ENCODE measurements around the gene ARHGAP42.

Gene ARHGAP42, protein sequence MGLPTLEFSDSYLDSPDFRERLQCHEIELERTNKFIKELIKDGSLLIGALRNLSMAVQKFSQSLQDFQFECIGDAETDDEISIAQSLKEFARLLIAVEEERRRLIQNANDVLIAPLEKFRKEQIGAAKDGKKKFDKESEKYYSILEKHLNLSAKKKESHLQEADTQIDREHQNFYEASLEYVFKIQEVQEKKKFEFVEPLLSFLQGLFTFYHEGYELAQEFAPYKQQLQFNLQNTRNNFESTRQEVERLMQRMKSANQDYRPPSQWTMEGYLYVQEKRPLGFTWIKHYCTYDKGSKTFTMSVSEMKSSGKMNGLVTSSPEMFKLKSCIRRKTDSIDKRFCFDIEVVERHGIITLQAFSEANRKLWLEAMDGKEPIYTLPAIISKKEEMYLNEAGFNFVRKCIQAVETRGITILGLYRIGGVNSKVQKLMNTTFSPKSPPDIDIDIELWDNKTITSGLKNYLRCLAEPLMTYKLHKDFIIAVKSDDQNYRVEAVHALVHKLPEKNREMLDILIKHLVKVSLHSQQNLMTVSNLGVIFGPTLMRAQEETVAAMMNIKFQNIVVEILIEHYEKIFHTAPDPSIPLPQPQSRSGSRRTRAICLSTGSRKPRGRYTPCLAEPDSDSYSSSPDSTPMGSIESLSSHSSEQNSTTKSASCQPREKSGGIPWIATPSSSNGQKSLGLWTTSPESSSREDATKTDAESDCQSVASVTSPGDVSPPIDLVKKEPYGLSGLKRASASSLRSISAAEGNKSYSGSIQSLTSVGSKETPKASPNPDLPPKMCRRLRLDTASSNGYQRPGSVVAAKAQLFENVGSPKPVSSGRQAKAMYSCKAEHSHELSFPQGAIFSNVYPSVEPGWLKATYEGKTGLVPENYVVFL

DNA sequence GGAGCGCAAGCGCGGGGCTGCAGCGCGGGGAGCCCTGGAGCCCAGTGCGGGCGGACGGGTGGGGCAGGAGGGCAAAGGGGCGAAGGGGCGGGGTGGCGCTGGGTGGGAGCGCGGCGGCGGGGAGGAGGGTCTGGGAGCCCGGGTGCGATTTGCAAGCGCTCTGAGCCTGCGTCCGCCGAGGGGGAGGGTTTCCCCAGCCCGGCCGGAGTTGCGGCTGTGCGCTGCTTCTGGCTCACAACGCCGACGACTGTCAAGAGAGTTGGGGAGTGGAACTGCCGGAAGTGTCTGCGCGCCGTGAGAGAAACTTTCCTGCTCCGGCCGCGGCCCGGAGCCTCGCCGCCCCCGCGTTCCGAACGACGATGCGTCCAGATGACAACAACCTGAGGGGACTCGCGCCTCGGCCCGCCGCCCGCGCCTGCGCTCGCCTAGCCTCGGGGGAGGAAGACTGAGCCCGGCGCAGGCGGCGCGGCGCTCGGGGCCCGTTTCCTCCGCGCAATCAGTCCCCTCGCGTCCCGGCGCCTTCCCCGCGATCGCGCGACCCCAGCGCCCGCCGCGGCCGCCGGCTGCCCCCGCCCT lies at the start of gene ARHGAP42:
Gene ARHGAP42 (plus strand): TSS at position 235 of the 576 bp plus-strand sequence. CDS start 391 bp downstream, outside the sequence.
- no peaks in the 10 kb centered on the region for H3K27me3 ChIP-seq (ENCODE audit: low read length)
- no peaks in the 10 kb centered on the region for H3K9me3 ChIP-seq (ENCODE audit: insufficient read depth, low read length)
- H3K27ac ChIP-seq (ENCODE audit: low read depth, low read length), result no peak within 1 kb of the TSS
- no peak within 1 kb of the TSS for H3K4me3 ChIP-seq (ENCODE audit: insufficient read depth, low read length, poor library complexity, severe bottlenecking)
- H3K4me2 ChIP-seq (ENCODE audit: low read depth, low read length, poor library complexity, severe bottlenecking), result peak within 1 kb of the TSS; percentile 41
- H3K79me2 ChIP-seq (ENCODE audit: insufficient read depth, low read length), result no peaks in the 10 kb centered on the region
- no peaks in the 10 kb centered on the region for H3F3A ChIP-seq (ENCODE audit: insufficient read depth)
- H3K36me3 ChIP-seq (ENCODE audit: low read length), result no peaks in the 10 kb centered on the region
- no peak within 1 kb of the TSS for H3K9ac ChIP-seq (ENCODE audit: low read length)
- TF ChIP-seq, protein P1, sequence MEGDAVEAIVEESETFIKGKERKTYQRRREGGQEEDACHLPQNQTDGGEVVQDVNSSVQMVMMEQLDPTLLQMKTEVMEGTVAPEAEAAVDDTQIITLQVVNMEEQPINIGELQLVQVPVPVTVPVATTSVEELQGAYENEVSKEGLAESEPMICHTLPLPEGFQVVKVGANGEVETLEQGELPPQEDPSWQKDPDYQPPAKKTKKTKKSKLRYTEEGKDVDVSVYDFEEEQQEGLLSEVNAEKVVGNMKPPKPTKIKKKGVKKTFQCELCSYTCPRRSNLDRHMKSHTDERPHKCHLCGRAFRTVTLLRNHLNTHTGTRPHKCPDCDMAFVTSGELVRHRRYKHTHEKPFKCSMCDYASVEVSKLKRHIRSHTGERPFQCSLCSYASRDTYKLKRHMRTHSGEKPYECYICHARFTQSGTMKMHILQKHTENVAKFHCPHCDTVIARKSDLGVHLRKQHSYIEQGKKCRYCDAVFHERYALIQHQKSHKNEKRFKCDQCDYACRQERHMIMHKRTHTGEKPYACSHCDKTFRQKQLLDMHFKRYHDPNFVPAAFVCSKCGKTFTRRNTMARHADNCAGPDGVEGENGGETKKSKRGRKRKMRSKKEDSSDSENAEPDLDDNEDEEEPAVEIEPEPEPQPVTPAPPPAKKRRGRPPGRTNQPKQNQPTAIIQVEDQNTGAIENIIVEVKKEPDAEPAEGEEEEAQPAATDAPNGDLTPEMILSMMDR (IDR thresholded peaks at IDR 0.05; ENCODE audit: insufficient read depth, low read length, poor library complexity, severe bottlenecking), result no peak
- no peak for TF ChIP-seq EZH2phosphoT487 (conservative IDR thresholded peaks at IDR 0.05; ENCODE audit: low read length)
- H3K9me2 ChIP-seq (replicated peaks; ENCODE audit: insufficient read depth, low read length), result no peaks in the 10 kb centered on the region
- H4K20me1 ChIP-seq (ENCODE audit: low read depth, low read length), result no peaks in the 10 kb centered on the region
- H2AFZ ChIP-seq (ENCODE audit: low read depth, low read length, severe bottlenecking), result peak within 1 kb of the TSS; percentile 34

- no peak overlapping the region for H3K9ac ChIP-seq (ENCODE audit: low read length)
Measured at GRCh38 chr11:100637706-100638105, 49.4 kb upstream of the ARHGAP42 start.

DNA sequence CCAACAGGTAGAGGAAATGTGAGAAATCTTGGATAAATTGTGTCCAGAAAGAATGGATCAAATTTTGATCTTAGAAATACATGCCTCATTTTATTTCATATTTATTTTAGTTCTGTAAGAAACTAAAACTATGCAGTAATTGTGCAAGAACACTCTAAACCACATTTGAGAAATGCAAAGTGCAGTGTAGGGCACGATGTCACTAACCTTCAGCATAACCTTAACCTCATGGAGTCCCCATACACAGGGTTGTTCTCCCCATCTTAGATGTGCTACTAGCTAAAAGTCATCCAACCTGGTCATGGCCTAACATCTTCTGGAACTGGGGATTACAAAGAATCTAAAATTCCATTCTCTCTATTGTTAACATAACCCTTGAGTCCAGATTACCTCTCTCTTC lies 48.4 kb upstream of the ARHGAP42 start:
- Histone ChIP-seq H2AFZ (ENCODE audit: low read depth, low read length, severe bottlenecking) (no peak overlapping the region), H3K4me3 (ENCODE audit: insufficient read depth, low read length, poor library complexity, severe bottlenecking) (no peak overlapping the region), H3K9ac (ENCODE audit: low read length) (no peak overlapping the region), H4K20me1 (ENCODE audit: low read depth, low read length) (no peaks in the 10 kb centered on the region), H3K4me2 (ENCODE audit: low read depth, low read length, poor library complexity, severe bottlenecking) (no peak overlapping the region), H3K27ac (ENCODE audit: low read depth, low read length) (no peak overlapping the region), H3F3A (ENCODE audit: insufficient read depth) (no peaks in the 10 kb centered on the region), H3K79me2 (ENCODE audit: insufficient read depth, low read length) (no peaks in the 10 kb centered on the region), H3K27me3 (ENCODE audit: low read length) (no peaks in the 10 kb centered on the region), H3K9me3 (ENCODE audit: insufficient read depth, low read length) (no peaks in the 10 kb centered on the region), H3K9me2 (replicated peaks; ENCODE audit: insufficient read depth, low read length) (no peaks in the 10 kb centered on the region), H3K36me3 (ENCODE audit: low read length) (no peaks in the 10 kb centered on the region)
- TF ChIP-seq, protein P1 (IDR thresholded peaks at IDR 0.05; ENCODE audit: insufficient read depth, low read length, poor library complexity, severe bottlenecking), result no peak
- no peak for TF ChIP-seq EZH2phosphoT487 (conservative IDR thresholded peaks at IDR 0.05; ENCODE audit: low read length)

More at GRCh38 chr11:100637706-100638105, 49.4 kb upstream of the ARHGAP42 start:
- no peak overlapping the region for H3K4me2 ChIP-seq (ENCODE audit: low read depth, low read length, poor library complexity, severe bottlenecking)
- H3K4me3 ChIP-seq (ENCODE audit: insufficient read depth, low read length, poor library complexity, severe bottlenecking), result no peak overlapping the region
- no peak overlapping the region for H2AFZ ChIP-seq (ENCODE audit: low read depth, low read length, severe bottlenecking)
- H3K9me3 ChIP-seq (ENCODE audit: insufficient read depth, low read length), result no peaks in the 10 kb centered on the region
- no peaks in the 10 kb centered on the region for H3K9me2 ChIP-seq (replicated peaks; ENCODE audit: insufficient read depth, low read length)
- H3K27me3 ChIP-seq (ENCODE audit: low read length), result no peaks in the 10 kb centered on the region
- no peaks in the 10 kb centered on the region for H3F3A ChIP-seq (ENCODE audit: insufficient read depth)
- H3K36me3 ChIP-seq (ENCODE audit: low read length), result no peaks in the 10 kb centered on the region
- TF ChIP-seq, protein P1 (IDR thresholded peaks at IDR 0.05; ENCODE audit: insufficient read depth, low read length, poor library complexity, severe bottlenecking), result no peak
- no peak for TF ChIP-seq EZH2phosphoT487 (conservative IDR thresholded peaks at IDR 0.05; ENCODE audit: low read length)
- H3K27ac ChIP-seq (ENCODE audit: low read depth, low read length), result no peak overlapping the region
- H3K79me2 ChIP-seq (ENCODE audit: insufficient read depth, low read length), result no peaks in the 10 kb centered on the region
- no peaks in the 10 kb centered on the region for H4K20me1 ChIP-seq (ENCODE audit: low read depth, low read length)

Measured in SU-DHL-6 (cell line).